ENCODE data around the gene BPI. TPM values are rescaled to one million over a fixed set of nuclear protein-coding genes. Genes with fewer than 3 reads are reported as not detected.

The BPI gene
- total RNA-seq, 1 experiment from 2014 or later, result not detected

DNA sequence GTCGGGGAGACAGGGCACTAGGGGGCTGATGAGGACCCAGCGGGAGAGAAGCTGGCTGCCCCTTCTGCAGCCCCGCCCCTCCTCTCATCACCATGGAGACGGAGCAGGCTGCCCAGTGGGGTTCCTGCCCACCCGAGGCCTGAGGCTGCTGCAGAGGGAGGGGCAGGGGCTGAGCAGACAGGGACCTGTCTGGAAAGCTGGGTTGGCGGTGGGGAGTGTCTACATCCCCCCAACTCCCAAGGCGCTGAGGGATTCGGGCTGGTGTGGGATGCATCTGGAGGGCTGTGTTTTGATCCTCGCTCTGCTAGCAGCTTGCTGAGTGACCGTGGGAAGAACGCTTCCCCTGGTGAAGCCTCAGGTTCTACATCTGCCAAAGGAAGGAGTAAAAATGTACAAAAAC, 1.2 kb upstream of the BPI start:
- Histone ChIP-seq H3K79me2 (ENCODE audit: insufficient read depth, low read length) (no peaks in the 10 kb centered on the region), H3K23ac (ENCODE audit: insufficient read length, low read depth, low read length) (no peak overlapping the region), H3K14ac (ENCODE audit: insufficient read depth, low read length) (no peak overlapping the region), H3K56ac (ENCODE audit: insufficient read length, low read depth, low read length) (no peak overlapping the region), H2BK120ac (ENCODE audit: low read depth, low read length, poor library complexity, severe bottlenecking) (no peak overlapping the region), H3K18ac (ENCODE audit: insufficient read length, low read depth, low read length) (no peak overlapping the region), H3K9ac (ENCODE audit: extremely low read depth, insufficient read length, low read length) (no peak overlapping the region), H4K5ac (ENCODE audit: insufficient read length, low read depth, low read length) (no peak overlapping the region), H2BK12ac (ENCODE audit: insufficient read length, low read depth, low read length) (no peak overlapping the region), H3K23me2 (ENCODE audit: insufficient read length, low read depth, low read length, poor library complexity, severe bottlenecking) (no peaks in the 10 kb centered on the region), H3K9me3 (ENCODE audit: control insufficient read depth, low read depth, low read length) (no peaks in the 10 kb centered on the region), H3K27me3 (ENCODE audit: insufficient read depth, low read length) (no peaks in the 10 kb centered on the region), H3K27ac (ENCODE audit: insufficient read length, low read depth, low read length) (no peak overlapping the region), H3K4me2 (ENCODE audit: insufficient read depth, insufficient read length, low read length) (no peak overlapping the region), H2BK15ac (ENCODE audit: low read depth, low read length) (no peak overlapping the region), H3K79me1 (ENCODE audit: insufficient read depth, low read depth, low read length, poor library complexity, severe bottlenecking) (no peaks in the 10 kb centered on the region), H4K91ac (ENCODE audit: insufficient read length, low read depth, low read length) (no peak overlapping the region), H2AK5ac (ENCODE audit: insufficient read length, low read length) (no peak overlapping the region), H4K8ac (replicated peaks; ENCODE audit: insufficient read length, low read depth, low read length) (no peak overlapping the region), H4K20me1 (ENCODE audit: control insufficient read depth, insufficient read depth, insufficient read length) (peaks cover 2% of the 10 kb centered on the region), H3K4me1 (ENCODE audit: insufficient read depth, low read length) (no peaks in the 10 kb centered on the region), H2BK5ac (ENCODE audit: insufficient read length, low read length) (no peak overlapping the region), H3T11ph (ENCODE audit: low read length) (no peak overlapping the region), H2BK20ac (ENCODE audit: low read depth, low read length, poor library complexity, severe bottlenecking) (no peak overlapping the region), H3K4ac (ENCODE audit: low read depth, low read length) (no peak overlapping the region), H2AFZ (ENCODE audit: low read length) (no peak overlapping the region)
- peaks cover 9 to 30% of the 10 kb centered on the region in 2 experiments for H3K4me1 Mint-ChIP-seq
- H3K4me3 Mint-ChIP-seq, result no peak overlapping the region
- H3K27ac Mint-ChIP-seq, result no peak overlapping the region
- no CpG with 5 or more reads among the region's 11 CpGs for WGBS (ENCODE audit: extremely low coverage, insufficient read length, low lambda C conversion rate)
- no peaks in the 10 kb centered on the region for H3K9me3 Mint-ChIP-seq
- peaks cover 3% of the 10 kb centered on the region for H3K27me3 Mint-ChIP-seq (ENCODE audit: low read depth)
- H3K36me3 Mint-ChIP-seq (ENCODE audit: insufficient read depth in 1 of 3, low read depth in 3 of 3), result no peaks in the 10 kb centered on the region
- TF ChIP-seq, protein P1, sequence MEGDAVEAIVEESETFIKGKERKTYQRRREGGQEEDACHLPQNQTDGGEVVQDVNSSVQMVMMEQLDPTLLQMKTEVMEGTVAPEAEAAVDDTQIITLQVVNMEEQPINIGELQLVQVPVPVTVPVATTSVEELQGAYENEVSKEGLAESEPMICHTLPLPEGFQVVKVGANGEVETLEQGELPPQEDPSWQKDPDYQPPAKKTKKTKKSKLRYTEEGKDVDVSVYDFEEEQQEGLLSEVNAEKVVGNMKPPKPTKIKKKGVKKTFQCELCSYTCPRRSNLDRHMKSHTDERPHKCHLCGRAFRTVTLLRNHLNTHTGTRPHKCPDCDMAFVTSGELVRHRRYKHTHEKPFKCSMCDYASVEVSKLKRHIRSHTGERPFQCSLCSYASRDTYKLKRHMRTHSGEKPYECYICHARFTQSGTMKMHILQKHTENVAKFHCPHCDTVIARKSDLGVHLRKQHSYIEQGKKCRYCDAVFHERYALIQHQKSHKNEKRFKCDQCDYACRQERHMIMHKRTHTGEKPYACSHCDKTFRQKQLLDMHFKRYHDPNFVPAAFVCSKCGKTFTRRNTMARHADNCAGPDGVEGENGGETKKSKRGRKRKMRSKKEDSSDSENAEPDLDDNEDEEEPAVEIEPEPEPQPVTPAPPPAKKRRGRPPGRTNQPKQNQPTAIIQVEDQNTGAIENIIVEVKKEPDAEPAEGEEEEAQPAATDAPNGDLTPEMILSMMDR (conservative IDR thresholded peaks at IDR 0.05), result no peak
- no peak for DNase-seq
